Hepatocyte (in vitro differentiated cells): ENCODE data around the gene LGALS9C. TPM values are rescaled to one million over a fixed set of nuclear protein-coding genes. Genes with fewer than 3 reads are reported as not detected.
"Not testable (repeated sequence)": the region's sequence is repeated elsewhere in the genome, so short reads cannot be mapped to it uniquely, and the experiment has no call there.

Experiments
- DNase-seq: peaks from one replicate; pipeline ENCODE4 v3.0.0-alpha.2; 2016; ENCODE audit warnings: low spot score
- H2AFZ ChIP-seq: fragments of 200-600 bp; sonication (generic); 2 replicates; pipeline ENCODE4 v1.6.0; 2016; ENCODE audit warnings: antibody characterized with exemption, mild to moderate bottlenecking
- H3K27ac ChIP-seq: fragments of 200-600 bp; sonication (generic); 2 replicates; pipeline ENCODE4 v1.5.1; 2016; ENCODE audit warnings: mild to moderate bottlenecking
- H3K27me3 ChIP-seq: fragments of 200-600 bp; sonication (generic); 2 replicates; pipeline ENCODE4 v1.6.1; 2016
- H3K36me3 ChIP-seq: fragments of 200-600 bp; sonication (generic); replicated peaks from 2 replicates; pipeline ENCODE4 v1.5.1; 2016; ENCODE audit warnings: low read depth; ENCODE audit not compliant: insufficient read depth
- H3K4me1 ChIP-seq: fragments of 200-600 bp; sonication (generic); 2 replicates; pipeline ENCODE4 v1.5.1; 2016; ENCODE audit warnings: mild to moderate bottlenecking, moderate library complexity; ENCODE audit not compliant: insufficient read depth
- H3K4me2 ChIP-seq: fragments of 200-600 bp; sonication (generic); 2 replicates; pipeline ENCODE4 v1.6.0; 2016
- H3K4me3 ChIP-seq: fragments of 200-600 bp; sonication (generic); 2 replicates; pipeline ENCODE4 v1.5.1; 2016; ENCODE audit warnings: mild to moderate bottlenecking
- H3K79me2 ChIP-seq: fragments of 200-600 bp; sonication (generic); 2 replicates; pipeline ENCODE4 v1.6.0; 2017; ENCODE audit warnings: mild to moderate bottlenecking
- H3K9me2 ChIP-seq: fragments of 200-600 bp; sonication (generic); replicated peaks from 2 replicates; pipeline ENCODE4 v1.6.0; 2017; ENCODE audit warnings: mild to moderate bottlenecking; ENCODE audit not compliant: insufficient read depth
- H3K9me3 ChIP-seq: fragments of 200-600 bp; sonication (generic); 2 replicates; pipeline ENCODE4 v1.5.1; 2016; ENCODE audit warnings: low read depth, mild to moderate bottlenecking
- H4K20me1 ChIP-seq: fragments of 200-600 bp; sonication (generic); 2 replicates; pipeline ENCODE4 v1.6.0; 2016; ENCODE audit warnings: mild to moderate bottlenecking; ENCODE audit not compliant: insufficient read depth, poor library complexity, severe bottlenecking
- WGBS: methylation state at CpG from one replicate; pipeline ENCODE4 v1.1.6; 2016; ENCODE audit warnings: low lambda C conversion rate; ENCODE audit errors: missing lambda C conversion rate; 5-methylcytosine and 5-hydroxymethylcytosine counted together
- polyA plus RNA-seq: library from polyadenylated mRNA; unstranded; fragments of >200 nt; fragmentation: Nextera tagmentation; extraction: Ambion mirVana; gene quantifications from 2 replicates; pipeline ENCODE4 v1.2.1, GENCODE V29; 2016
- total RNA-seq: library from RNA; depleted of rRNA; stranded (reverse); fragments of >200 nt; gene quantifications from 2 replicates; pipeline ENCODE4 v1.2.3, GENCODE V29; 2014

Gene LGALS9C
- total and polyA plus RNA-seq, 2 experiments from 2014 or later: not detected

GRCh38 chr17:18473967-18474366, 2.6 kb upstream of the LGALS9C start:
- H3K27me3 ChIP-seq, H2AFZ ChIP-seq, DNase-seq, H3K79me2 ChIP-seq, H3K9me3 ChIP-seq, H4K20me1 ChIP-seq, H3K4me3 ChIP-seq, H3K4me2 ChIP-seq, H3K27ac ChIP-seq, H3K4me1 ChIP-seq, H3K36me3 ChIP-seq, H3K9me2 ChIP-seq: not testable (repeated sequence)
- 100% methylated on average over 3 of the region's 4 CpGs for WGBS

- H3K27ac ChIP-seq, H3K36me3 ChIP-seq, H3K27me3 ChIP-seq, H3K4me3 ChIP-seq, H3K9me3 ChIP-seq, H4K20me1 ChIP-seq, H3K4me2 ChIP-seq, H2AFZ ChIP-seq, H3K79me2 ChIP-seq, DNase-seq, H3K9me2 ChIP-seq, H3K4me1 ChIP-seq: not testable (repeated sequence)
- WGBS: 58% methylated on average over 5 of the region's 7 CpGs
These were observed 1.8 kb upstream of the LGALS9C start for GRCh38 chr17:18474754-18475153.

DNA sequence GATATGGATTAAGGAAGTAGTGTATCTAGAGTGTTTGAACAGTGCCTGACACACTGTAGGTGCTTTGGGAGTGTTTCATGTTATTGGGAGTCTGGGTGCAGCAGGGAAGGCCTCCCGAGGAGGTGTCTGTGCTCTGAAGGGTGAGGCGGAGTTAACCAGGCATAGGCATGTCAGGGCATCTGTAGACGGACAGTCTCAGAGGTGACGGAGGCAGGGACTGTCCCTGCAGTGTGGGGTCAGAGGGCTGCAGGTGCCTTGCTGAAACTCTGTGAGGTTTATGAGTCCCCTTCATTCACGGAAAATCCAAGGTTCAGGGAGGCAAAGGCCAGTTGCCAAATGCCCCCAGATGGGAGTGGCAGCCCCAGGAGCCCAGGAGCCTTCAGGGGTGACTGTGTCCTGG, 778 bp downstream of the LGALS9C start:
- H3K4me2 ChIP-seq, DNase-seq, H3K27ac ChIP-seq: not testable (repeated sequence)

GRCh38 chr17:18478362-18478761, 1.8 kb downstream of the LGALS9C start:
- H2AFZ ChIP-seq, H3K27me3 ChIP-seq, DNase-seq, H4K20me1 ChIP-seq, H3K9me2 ChIP-seq, H3K4me2 ChIP-seq, H3K4me3 ChIP-seq, H3K9me3 ChIP-seq, H3K4me1 ChIP-seq, H3K79me2 ChIP-seq, H3K27ac ChIP-seq, H3K36me3 ChIP-seq: not testable (repeated sequence)
- WGBS: 90% methylated on average over 6 of the region's 12 CpGs

More for the DNA sequence above, 778 bp downstream of the LGALS9C start:
- H3K9me2 ChIP-seq, H3K4me1 ChIP-seq, H3K27me3 ChIP-seq, H3K9me3 ChIP-seq, H4K20me1 ChIP-seq, H2AFZ ChIP-seq, H3K4me3 ChIP-seq, H3K36me3 ChIP-seq, H3K79me2 ChIP-seq: not testable (repeated sequence)
- WGBS: no CpG with 5 or more reads among the region's 5 CpGs

DNA sequence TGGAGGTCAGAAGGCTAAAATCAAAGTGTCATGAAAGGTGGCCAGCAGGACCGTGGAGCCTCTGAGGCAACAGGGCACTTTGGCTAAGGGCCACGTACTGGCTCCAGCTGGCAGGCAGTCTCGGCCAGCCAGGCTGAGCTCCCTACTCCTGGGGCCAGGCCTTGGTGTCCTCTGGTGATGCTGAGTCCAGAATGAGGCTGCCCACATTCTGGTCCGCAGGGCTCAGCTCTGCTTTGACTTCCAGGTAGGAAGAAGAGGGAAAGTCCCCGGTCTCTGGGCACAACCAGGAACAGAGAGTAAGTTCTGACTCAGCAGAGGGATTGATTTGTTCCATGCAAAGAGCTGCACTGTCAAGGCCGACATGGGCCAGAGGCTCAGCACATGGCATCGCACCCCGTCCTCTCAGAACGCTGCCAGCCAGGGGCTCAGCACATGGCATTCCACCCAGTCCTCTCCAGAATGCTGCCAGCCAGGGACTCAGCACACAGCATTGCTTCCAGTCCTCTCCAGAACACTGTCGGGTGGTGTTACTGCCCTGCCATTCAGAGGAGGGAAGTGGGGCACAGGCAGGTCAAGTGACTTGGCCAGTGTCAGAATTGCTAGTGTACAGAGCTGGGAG, 2.5 kb downstream of the LGALS9C start:
- not testable (repeated sequence) for H4K20me1 ChIP-seq, H3K27ac ChIP-seq, H3K4me2 ChIP-seq, DNase-seq, H3K4me1 ChIP-seq, H3K36me3 ChIP-seq, H2AFZ ChIP-seq, H3K79me2 ChIP-seq, H3K27me3 ChIP-seq, H3K9me2 ChIP-seq, H3K4me3 ChIP-seq, H3K9me3 ChIP-seq
- WGBS: 75% methylated on average over 4 of the region's 10 CpGs

- WGBS: 80% methylated on average over 2 of the region's 3 CpGs
- H3K9me3 ChIP-seq, H4K20me1 ChIP-seq, H3K4me2 ChIP-seq, H3K27ac ChIP-seq, H2AFZ ChIP-seq, H3K36me3 ChIP-seq, H3K4me3 ChIP-seq, H3K79me2 ChIP-seq, H3K27me3 ChIP-seq, H3K4me1 ChIP-seq, DNase-seq, H3K9me2 ChIP-seq: not testable (repeated sequence)
These were observed 5.2 kb downstream of the LGALS9C start for GRCh38 chr17:18481775-18482174.

- H3K9me3 ChIP-seq, DNase-seq, H3K27me3 ChIP-seq, H4K20me1 ChIP-seq, H2AFZ ChIP-seq, H3K27ac ChIP-seq, H3K4me1 ChIP-seq, H3K4me3 ChIP-seq, H3K79me2 ChIP-seq, H3K4me2 ChIP-seq, H3K36me3 ChIP-seq, H3K9me2 ChIP-seq: not testable (repeated sequence)
- WGBS: 17% methylated on average over 2 of the region's 10 CpGs
These were observed 9.4 kb downstream of the LGALS9C start for GRCh38 chr17:18485936-18486464.

DNA sequence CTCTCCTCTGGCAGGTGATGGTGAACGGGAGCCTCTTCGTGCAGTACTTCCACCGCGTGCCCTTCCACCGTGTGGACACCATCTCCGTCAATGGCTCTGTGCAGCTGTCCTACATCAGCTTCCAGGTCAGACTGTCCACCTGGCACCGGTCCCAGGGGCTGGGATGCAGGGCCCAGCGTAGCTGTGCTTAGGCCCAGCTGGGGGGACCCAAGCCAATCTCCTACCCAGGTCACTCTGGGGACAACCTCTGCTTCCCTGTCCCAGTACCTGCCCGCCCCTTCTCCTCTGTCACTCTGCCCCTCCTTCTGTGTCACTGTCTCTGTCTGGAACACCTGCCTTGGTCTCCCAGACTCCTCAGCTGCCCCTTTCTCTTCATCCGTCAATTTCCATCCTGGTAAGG, 11.0 kb downstream of the LGALS9C start:
- not testable (repeated sequence) for H3K4me3 ChIP-seq, H3K4me1 ChIP-seq, H3K36me3 ChIP-seq, H3K79me2 ChIP-seq, H3K27ac ChIP-seq, DNase-seq, H3K9me3 ChIP-seq, H3K9me2 ChIP-seq, H4K20me1 ChIP-seq, H3K4me2 ChIP-seq, H3K27me3 ChIP-seq, H2AFZ ChIP-seq
- 98% methylated on average over 3 of the region's 10 CpGs for WGBS

DNA sequence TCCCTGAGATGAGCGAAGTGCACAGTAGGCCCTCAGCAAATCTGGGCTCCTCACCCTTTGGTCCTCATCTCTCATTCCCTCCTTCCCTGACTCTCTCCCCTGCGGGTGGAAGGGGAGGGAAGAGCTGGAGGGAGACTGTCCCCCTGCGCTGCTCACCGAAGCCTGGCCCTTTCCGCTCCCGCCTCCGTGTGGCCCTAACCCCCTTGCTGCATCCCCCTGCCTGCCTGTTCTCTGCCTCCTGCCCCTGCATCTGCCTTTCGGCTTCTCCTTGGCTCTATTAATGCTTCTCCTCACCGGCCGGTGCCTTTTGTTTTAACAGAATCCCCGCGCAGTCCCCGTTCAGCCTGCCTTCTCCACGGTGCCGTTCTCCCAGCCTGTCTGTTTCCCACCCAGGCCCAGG, 12.0 kb downstream of the LGALS9C start:
- H3K36me3 ChIP-seq, DNase-seq, H3K27ac ChIP-seq, H3K9me2 ChIP-seq, H3K9me3 ChIP-seq, H3K27me3 ChIP-seq, H3K4me3 ChIP-seq, H3K4me2 ChIP-seq, H2AFZ ChIP-seq, H4K20me1 ChIP-seq, H3K79me2 ChIP-seq, H3K4me1 ChIP-seq: not testable (repeated sequence)
- 93% methylated on average over 3 of the region's 15 CpGs for WGBS
